Breast epithelium (tissue), 4 donors: ENCODE results near the gene BAZ2A. TPM values are rescaled to one million over a fixed set of nuclear protein-coding genes. Genes with fewer than 3 reads are reported as not detected.

Source experiments
- DNase-seq, 2 donors: peaks; one replicate each; pipeline ENCODE4 v3.0.0-alpha.2; 2019; ENCODE audit warnings: low spot score in 2 of 2
- H3K27ac ChIP-seq, 2 donors: fragments of 200-600 bp; sonication (generic) in 1 of 2; one replicate each; pipeline ENCODE4 v1.5.1; 2016 to 2019; ENCODE audit warnings: mild to moderate bottlenecking in 1 of 2
- H3K27me3 ChIP-seq, 2 donors: fragments of 200-600 bp; sonication (generic) in 1 of 2; one replicate each; pipeline versions ENCODE4 v1.5.1 to v1.6.0; 2017 to 2019; ENCODE audit warnings: control low read depth in 1 of 2, mild to moderate bottlenecking in 1 of 2
- H3K36me3 ChIP-seq: fragments of 200-600 bp; one replicate; pipeline ENCODE4 v1.5.1; 2019
- H3K4me1 ChIP-seq, 2 donors: fragments of 200-600 bp; sonication (generic); one replicate each; pipeline ENCODE4 v1.5.1; 2016 to 2019; ENCODE audit warnings: control low read depth in 1 of 2
- H3K4me3 ChIP-seq, 3 donors: fragments of 200-600 bp; sonication (generic); 1 replicate in 2 of 3; 2 replicates in 1 of 3; pipeline ENCODE4 v1.5.1; 2016 to 2019; ENCODE audit warnings: mild to moderate bottlenecking in 3 of 3, moderate library complexity in 2 of 3
- H3K9me3 ChIP-seq, 2 donors: fragments of 200-600 bp; sonication (generic) in 1 of 2; one replicate each; pipeline ENCODE4 v1.5.1; 2016 to 2019; ENCODE audit warnings: control low read depth in 1 of 2
- POLR2A ChIP-seq: fragments of 450-650 bp; IDR thresholded peaks from one replicate; pipeline ENCODE4 v1.6.1; 2016; ENCODE audit warnings: antibody characterized with exemption, mild to moderate bottlenecking, moderate library complexity
- POLR2AphosphoS5 ChIP-seq, 3 donors: sonication (generic); formaldehyde crosslinking; IDR thresholded peaks; one replicate each; pipeline ENCODE4 v1.6.1; 2017; ENCODE audit warnings: antibody characterized with exemption in 3 of 3
- intact Hi-C: fragments of 100-400 bp; cut with DNase I; formaldehyde crosslinking; loops from one replicate; pipeline ENCODE4 v1.15.1; 2023; ENCODE audit warnings: low total_unique reads
- total RNA-seq, 3 donors: library from RNA; depleted of rRNA; stranded (reverse); fragments of >200 nt; gene quantifications; one replicate each; pipeline ENCODE4 v1.1.0, GENCODE V29; 2016
- TF ChIP-seq, protein P1 (sequence below), 3 donors: fragments of 450-650 bp; IDR thresholded peaks; one replicate each; pipeline ENCODE4 v1.5.1; 2016 to 2017; ENCODE audit warnings: antibody characterized with exemption in 3 of 3, mild to moderate bottlenecking in 3 of 3, moderate library complexity in 3 of 3

The BAZ2A gene
- total RNA-seq, 3 donors from 2014 or later = 80.2 to 104 (median 81.0) TPM

DNA sequence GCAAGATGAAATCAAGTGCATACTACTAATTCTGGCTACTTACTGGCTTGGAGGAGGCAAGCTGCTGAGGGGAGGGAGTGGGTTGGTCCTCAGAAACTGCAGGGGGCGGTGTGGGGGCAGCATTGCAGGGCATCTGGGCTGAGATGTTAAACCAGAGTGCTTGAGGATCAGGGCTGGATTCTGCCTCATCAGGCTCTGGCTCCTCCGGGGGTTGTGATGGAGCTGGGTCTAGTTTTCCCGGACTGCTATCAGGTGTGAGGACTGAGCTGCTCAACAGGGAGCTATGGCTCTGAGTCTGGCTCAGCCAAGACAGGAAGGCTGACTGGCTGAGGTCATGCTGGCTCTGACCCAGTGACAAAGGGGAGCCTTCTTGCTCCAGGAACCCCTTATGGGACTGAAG lies 28.6 kb downstream of the BAZ2A start:
- DNase-seq = no peak
- TF ChIP-seq POLR2AphosphoS5 (IDR thresholded peaks at IDR 0.05) (no peak), POLR2A (no peak)
- TF ChIP-seq, protein P1, sequence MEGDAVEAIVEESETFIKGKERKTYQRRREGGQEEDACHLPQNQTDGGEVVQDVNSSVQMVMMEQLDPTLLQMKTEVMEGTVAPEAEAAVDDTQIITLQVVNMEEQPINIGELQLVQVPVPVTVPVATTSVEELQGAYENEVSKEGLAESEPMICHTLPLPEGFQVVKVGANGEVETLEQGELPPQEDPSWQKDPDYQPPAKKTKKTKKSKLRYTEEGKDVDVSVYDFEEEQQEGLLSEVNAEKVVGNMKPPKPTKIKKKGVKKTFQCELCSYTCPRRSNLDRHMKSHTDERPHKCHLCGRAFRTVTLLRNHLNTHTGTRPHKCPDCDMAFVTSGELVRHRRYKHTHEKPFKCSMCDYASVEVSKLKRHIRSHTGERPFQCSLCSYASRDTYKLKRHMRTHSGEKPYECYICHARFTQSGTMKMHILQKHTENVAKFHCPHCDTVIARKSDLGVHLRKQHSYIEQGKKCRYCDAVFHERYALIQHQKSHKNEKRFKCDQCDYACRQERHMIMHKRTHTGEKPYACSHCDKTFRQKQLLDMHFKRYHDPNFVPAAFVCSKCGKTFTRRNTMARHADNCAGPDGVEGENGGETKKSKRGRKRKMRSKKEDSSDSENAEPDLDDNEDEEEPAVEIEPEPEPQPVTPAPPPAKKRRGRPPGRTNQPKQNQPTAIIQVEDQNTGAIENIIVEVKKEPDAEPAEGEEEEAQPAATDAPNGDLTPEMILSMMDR (IDR thresholded peaks at IDR 0.05) = no peak
- H3K36me3 ChIP-seq = peaks cover 53% of the 10 kb centered on the region
- no peaks in the 10 kb centered on the region for H3K9me3 ChIP-seq
- no peaks in the 10 kb centered on the region for H3K4me1 ChIP-seq
- H3K27ac ChIP-seq = peak overlapping the region in 1 of 2 donors; percentile 44
- H3K4me3 ChIP-seq = no peak overlapping the region
- intact Hi-C loops = no loop called here
- no peaks in the 10 kb centered on the region for H3K27me3 ChIP-seq

DNA sequence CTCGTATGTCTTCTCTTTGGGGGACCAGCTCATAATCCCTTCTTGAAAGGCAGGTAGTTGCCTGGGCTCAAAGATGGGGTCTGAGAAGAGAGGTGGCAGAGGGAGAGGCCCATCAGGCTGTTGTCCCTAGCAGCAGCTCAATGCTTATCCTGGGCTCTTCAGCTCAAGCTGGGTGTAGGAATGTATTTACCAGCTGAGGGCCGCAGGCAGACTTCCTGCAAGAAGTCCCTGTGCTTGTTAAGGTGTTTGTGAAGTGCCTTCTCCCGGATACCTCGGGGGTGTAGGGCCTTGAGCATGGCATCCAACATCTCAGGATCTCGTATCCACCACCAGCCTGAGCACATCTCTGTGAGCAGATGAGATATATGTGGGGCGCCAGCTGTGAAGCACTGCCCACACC lies 29.4 kb downstream of the BAZ2A start:
- Histone ChIP-seq H3K27ac (peak overlapping the region in 1 of 2 donors; percentile 44), H3K4me3 (no peak overlapping the region), H3K9me3 (no peaks in the 10 kb centered on the region), H3K27me3 (no peaks in the 10 kb centered on the region), H3K4me1 (no peaks in the 10 kb centered on the region), H3K36me3 (peaks cover 45% of the 10 kb centered on the region)
- intact Hi-C loops = no loop called here
- TF ChIP-seq POLR2A (no peak), POLR2AphosphoS5 (IDR thresholded peaks at IDR 0.05) (no peak)
- TF ChIP-seq, protein P1 (IDR thresholded peaks at IDR 0.05) = no peak
- DNase-seq = no peak

DNA sequence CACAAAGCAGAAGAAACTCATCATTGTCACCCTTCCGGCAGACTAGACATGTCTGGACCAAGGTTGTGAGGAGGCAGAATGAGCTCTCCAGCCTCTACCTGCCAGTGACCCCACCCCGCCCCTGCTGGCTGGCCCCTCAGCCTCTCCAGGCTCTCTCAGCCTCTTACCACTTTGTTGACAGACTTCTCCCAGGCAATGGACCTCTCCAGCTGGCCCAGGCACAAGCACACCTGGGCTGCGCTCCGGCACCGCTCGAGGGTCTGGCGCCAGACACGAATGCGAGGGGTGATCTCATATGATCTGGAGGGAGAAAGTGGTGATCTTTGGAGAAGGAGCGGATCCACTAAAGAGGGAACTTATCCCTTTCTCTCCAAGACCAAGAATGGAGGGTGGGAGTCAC lies 30.3 kb downstream of the BAZ2A start:
- Histone ChIP-seq H3K4me3 (no peak overlapping the region), H3K9me3 (no peaks in the 10 kb centered on the region), H3K4me1 (no peaks in the 10 kb centered on the region), H3K27me3 (no peaks in the 10 kb centered on the region), H3K27ac (no peak overlapping the region), H3K36me3 (peaks cover 38% of the 10 kb centered on the region)
- intact Hi-C loops = loop anchor here (5.0 kb wide), 1 partner anchor 87 kb away; no protein-coding TSS in a partner anchor
- DNase-seq = no peak
- TF ChIP-seq POLR2A = no peak
- TF ChIP-seq POLR2AphosphoS5 (IDR thresholded peaks at IDR 0.05) = no peak
- TF ChIP-seq, protein P1 (IDR thresholded peaks at IDR 0.05) = no peak

DNA sequence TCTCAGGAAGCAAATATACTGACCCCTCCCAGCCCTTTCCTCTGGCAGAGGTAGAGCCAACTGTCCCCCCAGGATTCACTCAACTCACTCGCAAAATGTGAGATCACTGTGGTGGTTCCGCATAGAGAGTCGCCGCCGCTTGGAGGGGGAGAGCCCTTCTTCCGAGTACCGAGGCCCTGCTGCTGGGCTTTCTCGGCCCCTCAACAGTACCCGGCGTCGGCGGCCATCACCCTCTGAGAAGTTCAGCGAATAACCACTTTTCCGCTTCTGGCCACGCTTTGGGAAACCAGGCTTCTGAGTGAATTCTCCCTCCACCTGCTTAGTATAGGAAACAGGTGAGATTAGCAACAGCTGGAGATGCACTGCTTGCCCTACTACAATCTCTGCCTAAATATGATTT lies 31.1 kb downstream of the BAZ2A start:
- no peak for TF ChIP-seq POLR2AphosphoS5 (IDR thresholded peaks at IDR 0.05)
- TF ChIP-seq, protein P1 (IDR thresholded peaks at IDR 0.05) = no peak
- TF ChIP-seq POLR2A = no peak
- intact Hi-C loops = loop anchor here (5.0 kb wide), 1 partner anchor 87 kb away; no protein-coding TSS in a partner anchor
- no peak for DNase-seq
- no peak overlapping the region for H3K4me3 ChIP-seq
- H3K36me3 ChIP-seq = peaks cover 30% of the 10 kb centered on the region
- no peaks in the 10 kb centered on the region for H3K4me1 ChIP-seq
- no peaks in the 10 kb centered on the region for H3K27me3 ChIP-seq
- no peak overlapping the region for H3K27ac ChIP-seq
- no peaks in the 10 kb centered on the region for H3K9me3 ChIP-seq

DNA sequence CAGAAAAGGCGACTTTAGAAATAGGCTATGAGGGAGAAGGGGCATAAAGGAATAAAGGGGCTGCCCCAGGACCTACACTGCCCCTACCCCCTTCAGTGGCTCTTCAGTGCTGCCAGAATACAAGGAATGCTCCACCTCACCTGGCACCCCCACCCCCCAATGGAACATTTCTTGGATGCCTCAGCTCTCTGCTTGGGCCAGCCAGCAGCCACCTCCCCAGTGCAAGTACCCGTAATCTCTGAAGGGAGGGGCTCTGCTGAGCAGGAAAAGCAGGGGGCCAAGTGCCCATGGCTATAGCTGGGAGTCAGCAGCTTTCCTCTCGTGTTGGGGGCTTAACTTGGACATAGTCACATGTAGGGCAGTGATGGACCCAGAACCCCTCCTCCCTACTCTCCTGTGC lies 33.3 kb downstream of the BAZ2A start:
- Histone ChIP-seq H3K9me3 (no peaks in the 10 kb centered on the region), H3K36me3 (peaks cover 28% of the 10 kb centered on the region), H3K4me3 (no peak overlapping the region), H3K4me1 (no peaks in the 10 kb centered on the region), H3K27ac (peak overlapping the region in 1 of 2 donors; percentile 35), H3K27me3 (no peaks in the 10 kb centered on the region)
- DNase-seq = no peak
- TF ChIP-seq, protein P1 (IDR thresholded peaks at IDR 0.05) = no peak
- TF ChIP-seq POLR2AphosphoS5 (IDR thresholded peaks at IDR 0.05) (no peak), POLR2A (no peak)
- intact Hi-C loops = loop anchor here (5.0 kb wide), 1 partner anchor 85 kb away; no protein-coding TSS in a partner anchor
